Right cardiac atrium (tissue), 5 donors: ENCODE measurements around the gene FHIT. TPM values are rescaled to one million over a fixed set of nuclear protein-coding genes. Genes with fewer than 3 reads are reported as not detected.

Experiments
- ATAC-seq, 2 donors: fragments of 200-7000 bp; cut with Tn5 transposase; one replicate each; pipeline versions ENCODE4 v1.8.0 to v1.9.1; 2020; ENCODE audit warnings: moderate library complexity in 2 of 2, mild to moderate bottlenecking in 1 of 2
- DNase-seq, 3 donors: peaks; one replicate each; pipeline ENCODE4 v3.0.0-alpha.2; 2020
- H3K27ac ChIP-seq: one replicate; pipeline ENCODE4 v1.5.1; 2013; ENCODE audit warnings: mild to moderate bottlenecking, low read length, control low read depth, moderate library complexity
- H3K27me3 ChIP-seq: one replicate; pipeline ENCODE4 v1.6.1; 2013; ENCODE audit not compliant: control insufficient read depth, insufficient read depth
- H3K4me1 ChIP-seq: one replicate; pipeline ENCODE4 v1.6.1; 2013; ENCODE audit warnings: low read length; ENCODE audit not compliant: control insufficient read depth, insufficient read depth
- H3K4me3 ChIP-seq: one replicate; pipeline ENCODE4 v1.5.1; 2013; ENCODE audit warnings: low read length, control low read depth
- H3K9me3 ChIP-seq: one replicate; pipeline ENCODE4 v1.6.1; 2013; ENCODE audit warnings: low read length; ENCODE audit not compliant: control insufficient read depth
- WGBS: extraction: QIAGEN DNeasy Blood & Tissue Kit; methylation state at CpG from one replicate; pipeline ENCODE4 v1.1.7; 2013; 5-methylcytosine and 5-hydroxymethylcytosine counted together
- intact Hi-C, 4 donors: fragments of 100-400 bp; cut with DNase I; formaldehyde crosslinking; loops; one replicate each; pipeline versions ENCODE4 v1.11.0 to v1.14.0; 2022 to 2023
- polyA plus RNA-seq: library from polyadenylated mRNA; stranded (reverse); fragments of 200-250 nt; gene quantifications from one replicate; pipeline ENCODE4 v1.2.3, GENCODE V29; 2013
- total RNA-seq, 4 donors: library from RNA; stranded (reverse); fragmentation: NEBNext Ultra II Directional; extraction: Animal tissue kit (Norgen Biotek cat#: 25700); gene quantifications; one replicate each; pipeline ENCODE4 v1.2.1, GENCODE V29; 2021
- donor health status: healthy with polysubstance abuse.
- donor health status: DM: no; HTN: yes; CAD: no.
- donor health status: DM: no; HTN: no; CAD: no.
- donor health status: DM: no; HTN: yes; CAD: no; lungs with severe emphysema.
- donor health status: DM: yes; HTN: yes; CAD: no.

The FHIT gene
- total and polyA plus RNA-seq, 5 donors, result 16.5 to 25.8 (median 21.4) TPM

- DNase-seq (no peak), ATAC-seq (no peak)
- WGBS, result 76% methylated on average over 2 of the region's 2 CpGs
- intact Hi-C loops, result no loop called here
- no peaks in the 10 kb centered on the region for H3K9me3 ChIP-seq
- H3K4me1 ChIP-seq, result no peaks in the 10 kb centered on the region
- no peak overlapping the region for H3K27ac ChIP-seq
- H3K27me3 ChIP-seq, result no peaks in the 10 kb centered on the region
- H3K4me3 ChIP-seq, result no peak overlapping the region
Observed at GRCh38 chr3:60490992-60491391, 760.3 kb downstream of the FHIT start.

GRCh38 chr3:60475096-60475495 lies 776.2 kb downstream of the FHIT start:
- Histone ChIP-seq H3K9me3 (no peaks in the 10 kb centered on the region), H3K4me1 (peaks cover 2% of the 10 kb centered on the region), H3K27ac (no peak overlapping the region), H3K27me3 (no peaks in the 10 kb centered on the region), H3K4me3 (no peak overlapping the region)
- intact Hi-C loops, result no loop called here
- ATAC-seq (no peak), DNase-seq (no peak)
- 41% methylated on average over 2 of the region's 2 CpGs for WGBS

- no peak for DNase-seq
- H3K4me1 ChIP-seq, result no peaks in the 10 kb centered on the region
- no peak overlapping the region for H3K27ac ChIP-seq
- ATAC-seq, result no peak
- no peaks in the 10 kb centered on the region for H3K27me3 ChIP-seq
- no peaks in the 10 kb centered on the region for H3K9me3 ChIP-seq
- no peak overlapping the region for H3K4me3 ChIP-seq
- intact Hi-C loops, result no loop called here
- WGBS, result 86% methylated on average over 1 of the region's 1 CpG
Observed at GRCh38 chr3:60469481-60469880, 781.8 kb downstream of the FHIT start.

- Histone ChIP-seq H3K9me3 (no peaks in the 10 kb centered on the region), H3K27me3 (no peaks in the 10 kb centered on the region), H3K27ac (no peak overlapping the region), H3K4me1 (no peaks in the 10 kb centered on the region), H3K4me3 (no peak overlapping the region)
- ATAC-seq (no peak), DNase-seq (no peak)
- intact Hi-C loops, result no loop called here
- WGBS, result 53% methylated on average over 1 of the region's 1 CpG
Observed at GRCh38 chr3:60463685-60464084, 787.6 kb downstream of the FHIT start.

GRCh38 chr3:60461267-60461666 lies 790.0 kb downstream of the FHIT start:
- Histone ChIP-seq H3K27me3 (no peaks in the 10 kb centered on the region), H3K27ac (no peak overlapping the region), H3K4me3 (no peak overlapping the region), H3K9me3 (no peaks in the 10 kb centered on the region), H3K4me1 (no peaks in the 10 kb centered on the region)
- no peak for ATAC-seq
- intact Hi-C loops, result no loop called here
- no peak for DNase-seq
- 69% methylated on average over 4 of the region's 4 CpGs for WGBS

- Histone ChIP-seq H3K4me3 (no peak overlapping the region), H3K27me3 (no peaks in the 10 kb centered on the region), H3K27ac (no peak overlapping the region), H3K4me1 (no peaks in the 10 kb centered on the region), H3K9me3 (no peaks in the 10 kb centered on the region)
- intact Hi-C loops, result no loop called here
- 39% methylated on average over 2 of the region's 2 CpGs for WGBS
- DNase-seq (no peak), ATAC-seq (no peak)
Observed at GRCh38 chr3:60456180-60456579, 795.1 kb downstream of the FHIT start.

- no peak for DNase-seq
- no peaks in the 10 kb centered on the region for H3K27me3 ChIP-seq
- H3K4me3 ChIP-seq, result no peak overlapping the region
- H3K4me1 ChIP-seq, result no peaks in the 10 kb centered on the region
- intact Hi-C loops, result no loop called here
- H3K9me3 ChIP-seq, result no peaks in the 10 kb centered on the region
- no peak for ATAC-seq
- H3K27ac ChIP-seq, result no peak overlapping the region
- WGBS, result 73% methylated on average over 3 of the region's 3 CpGs
Observed at GRCh38 chr3:60453326-60453725, 797.9 kb downstream of the FHIT start.

GRCh38 chr3:60448696-60449095 lies 802.6 kb downstream of the FHIT start:
- intact Hi-C loops, result no loop called here
- Histone ChIP-seq H3K4me3 (no peak overlapping the region), H3K27me3 (no peaks in the 10 kb centered on the region), H3K27ac (no peak overlapping the region), H3K4me1 (no peaks in the 10 kb centered on the region), H3K9me3 (no peaks in the 10 kb centered on the region)
- DNase-seq (no peak), ATAC-seq (no peak)
- 80% methylated on average over 3 of the region's 3 CpGs for WGBS

GRCh38 chr3:60445446-60445845 lies 805.8 kb downstream of the FHIT start:
- DNase-seq (no peak), ATAC-seq (no peak)
- Histone ChIP-seq H3K4me3 (no peak overlapping the region), H3K27me3 (no peaks in the 10 kb centered on the region), H3K27ac (no peak overlapping the region), H3K9me3 (no peaks in the 10 kb centered on the region), H3K4me1 (no peaks in the 10 kb centered on the region)
- intact Hi-C loops, result no loop called here
- WGBS, result 50% methylated on average over 3 of the region's 3 CpGs

GRCh38 chr3:60444898-60445437 lies 806.3 kb downstream of the FHIT start:
- intact Hi-C loops, result no loop called here

GRCh38 chr3:60440869-60441268 lies 810.4 kb downstream of the FHIT start:
- DNase-seq (no peak), ATAC-seq (no peak)
- 89% methylated on average over 2 of the region's 2 CpGs for WGBS
- Histone ChIP-seq H3K9me3 (no peaks in the 10 kb centered on the region), H3K27me3 (no peaks in the 10 kb centered on the region), H3K27ac (no peak overlapping the region), H3K4me3 (no peak overlapping the region), H3K4me1 (no peaks in the 10 kb centered on the region)
- intact Hi-C loops, result no loop called here

More at GRCh38 chr3:60444898-60445437, 806.3 kb downstream of the FHIT start:
- Histone ChIP-seq H3K4me1 (no peaks in the 10 kb centered on the region), H3K27ac (no peak overlapping the region), H3K27me3 (no peaks in the 10 kb centered on the region), H3K4me3 (no peak overlapping the region), H3K9me3 (no peaks in the 10 kb centered on the region)
- WGBS, result 64% methylated on average over 5 of the region's 5 CpGs
- ATAC-seq, result no peak
- no peak for DNase-seq
